GM10266 (cell line): ENCODE measurements around the gene ERF.
"Not testable (repeated sequence)": the region's sequence is repeated elsewhere in the genome, so short reads cannot be mapped to it uniquely, and the experiment has no call there.

ENCODE experiments used
- DNase-seq: peaks from one replicate; pipeline ENCODE4 v3.0.0; 2012; ENCODE audit errors: extremely low spot score
- TF ChIP-seq, protein P1 (sequence below): IDR thresholded peaks from 2 replicates; pipeline ENCODE4 v1.5.1; 2012; ENCODE audit warnings: mild to moderate bottlenecking, low read depth; ENCODE audit not compliant: control insufficient read depth, insufficient read depth; ENCODE audit errors: missing control alignments

Gene ERF

DNA sequence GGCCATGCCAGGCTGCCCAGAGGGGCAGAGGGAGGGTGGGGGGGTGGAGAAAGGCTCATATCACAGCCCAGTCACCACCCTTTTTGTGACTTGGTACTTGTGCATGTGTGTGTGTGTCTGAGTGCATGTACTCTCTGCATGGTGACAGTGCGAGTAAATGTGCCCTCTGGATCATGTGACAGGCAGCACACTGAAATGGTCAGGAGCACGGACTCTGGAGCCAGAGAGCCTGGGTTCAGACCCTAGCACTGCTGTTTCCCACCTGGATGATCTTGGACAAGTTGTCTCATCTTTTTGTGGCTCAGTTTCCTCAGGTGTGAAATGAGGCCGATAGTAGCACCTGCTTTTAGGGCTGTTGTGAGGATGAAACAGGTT is 16.1 kb upstream of the ERF start:
- TF ChIP-seq, protein P1, sequence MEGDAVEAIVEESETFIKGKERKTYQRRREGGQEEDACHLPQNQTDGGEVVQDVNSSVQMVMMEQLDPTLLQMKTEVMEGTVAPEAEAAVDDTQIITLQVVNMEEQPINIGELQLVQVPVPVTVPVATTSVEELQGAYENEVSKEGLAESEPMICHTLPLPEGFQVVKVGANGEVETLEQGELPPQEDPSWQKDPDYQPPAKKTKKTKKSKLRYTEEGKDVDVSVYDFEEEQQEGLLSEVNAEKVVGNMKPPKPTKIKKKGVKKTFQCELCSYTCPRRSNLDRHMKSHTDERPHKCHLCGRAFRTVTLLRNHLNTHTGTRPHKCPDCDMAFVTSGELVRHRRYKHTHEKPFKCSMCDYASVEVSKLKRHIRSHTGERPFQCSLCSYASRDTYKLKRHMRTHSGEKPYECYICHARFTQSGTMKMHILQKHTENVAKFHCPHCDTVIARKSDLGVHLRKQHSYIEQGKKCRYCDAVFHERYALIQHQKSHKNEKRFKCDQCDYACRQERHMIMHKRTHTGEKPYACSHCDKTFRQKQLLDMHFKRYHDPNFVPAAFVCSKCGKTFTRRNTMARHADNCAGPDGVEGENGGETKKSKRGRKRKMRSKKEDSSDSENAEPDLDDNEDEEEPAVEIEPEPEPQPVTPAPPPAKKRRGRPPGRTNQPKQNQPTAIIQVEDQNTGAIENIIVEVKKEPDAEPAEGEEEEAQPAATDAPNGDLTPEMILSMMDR: no peak
- no peak for DNase-seq

DNA sequence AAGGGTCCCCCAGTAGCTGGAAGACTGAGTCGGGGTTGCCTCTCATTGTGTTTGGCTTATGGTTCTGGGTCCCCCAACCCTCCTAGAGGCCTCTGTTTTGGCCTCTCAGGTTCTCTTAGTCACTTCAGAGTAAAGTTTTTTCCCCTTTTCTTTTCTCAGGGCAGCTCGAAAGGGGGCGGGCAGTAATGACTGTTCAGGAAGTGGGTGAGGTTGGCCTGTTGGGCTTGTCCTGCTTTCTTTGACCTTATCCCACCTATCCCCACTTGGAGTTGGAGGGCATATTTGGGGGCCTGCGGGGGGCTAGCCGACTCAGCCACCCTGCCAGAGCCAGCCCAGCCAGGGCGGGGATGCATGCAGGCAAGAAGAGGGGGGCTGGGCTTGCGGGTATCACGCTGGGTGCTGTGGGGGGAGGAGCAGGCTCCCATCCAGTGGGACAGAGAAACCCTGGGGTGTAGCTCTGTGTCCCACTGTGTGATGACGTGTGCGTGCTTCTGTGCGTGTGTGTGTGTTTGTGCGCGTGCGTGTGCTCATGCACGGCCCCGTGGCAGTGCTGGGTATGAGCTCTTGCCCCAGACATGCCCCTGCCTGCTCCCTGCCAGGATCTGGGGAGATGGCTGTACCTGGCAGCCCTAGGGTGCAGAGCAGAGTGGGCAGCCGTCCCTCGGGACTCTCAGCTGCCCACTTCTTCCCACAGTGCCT is 15.6 kb upstream of the ERF start:
- TF ChIP-seq, protein P1: no peak
- DNase-seq: peak; percentile 71

DNA sequence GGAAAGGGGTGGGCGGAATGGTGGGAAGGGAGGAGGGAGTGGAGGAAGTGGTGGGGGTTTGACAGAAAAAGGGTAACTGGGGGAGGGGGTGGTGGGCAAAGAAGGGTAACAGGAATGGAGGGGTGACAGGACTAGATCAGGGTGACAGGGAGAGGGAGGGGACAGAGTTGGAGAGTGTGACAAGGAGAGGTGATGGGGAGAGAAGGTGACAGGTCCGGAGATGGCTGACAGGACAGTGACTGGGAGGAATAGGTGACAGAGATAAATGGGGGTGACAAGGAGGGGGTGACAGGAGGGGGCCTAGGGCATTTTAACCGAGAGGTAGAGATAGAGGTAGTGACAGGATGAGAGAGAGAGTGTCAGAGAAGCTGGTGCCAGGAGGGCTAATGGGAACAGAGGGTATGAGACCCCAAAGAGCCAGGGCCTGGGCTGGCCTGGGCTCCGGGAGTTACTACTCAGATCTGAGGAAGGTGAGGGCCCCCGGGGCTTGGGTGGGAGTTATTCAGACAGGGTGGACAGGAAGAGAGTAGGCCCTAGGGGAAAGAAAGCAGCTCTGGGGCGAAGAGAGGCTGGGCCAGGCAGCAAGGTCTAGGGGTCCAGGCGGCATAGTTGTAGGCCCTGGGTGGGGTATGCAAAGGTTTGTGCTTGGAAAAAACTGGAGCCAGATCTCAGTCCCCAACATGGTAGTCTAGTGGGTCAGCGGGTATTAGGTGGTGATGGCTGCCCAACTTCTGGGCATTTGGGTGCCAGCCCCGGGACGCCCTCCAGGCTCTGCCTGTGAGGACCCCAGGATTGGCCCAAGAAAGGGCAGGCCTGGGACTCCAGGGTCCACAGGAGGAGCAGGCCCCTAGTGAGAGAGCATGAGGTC is 14.8 kb upstream of the ERF start:
- no peak for DNase-seq
- TF ChIP-seq, protein P1: no peak

DNA sequence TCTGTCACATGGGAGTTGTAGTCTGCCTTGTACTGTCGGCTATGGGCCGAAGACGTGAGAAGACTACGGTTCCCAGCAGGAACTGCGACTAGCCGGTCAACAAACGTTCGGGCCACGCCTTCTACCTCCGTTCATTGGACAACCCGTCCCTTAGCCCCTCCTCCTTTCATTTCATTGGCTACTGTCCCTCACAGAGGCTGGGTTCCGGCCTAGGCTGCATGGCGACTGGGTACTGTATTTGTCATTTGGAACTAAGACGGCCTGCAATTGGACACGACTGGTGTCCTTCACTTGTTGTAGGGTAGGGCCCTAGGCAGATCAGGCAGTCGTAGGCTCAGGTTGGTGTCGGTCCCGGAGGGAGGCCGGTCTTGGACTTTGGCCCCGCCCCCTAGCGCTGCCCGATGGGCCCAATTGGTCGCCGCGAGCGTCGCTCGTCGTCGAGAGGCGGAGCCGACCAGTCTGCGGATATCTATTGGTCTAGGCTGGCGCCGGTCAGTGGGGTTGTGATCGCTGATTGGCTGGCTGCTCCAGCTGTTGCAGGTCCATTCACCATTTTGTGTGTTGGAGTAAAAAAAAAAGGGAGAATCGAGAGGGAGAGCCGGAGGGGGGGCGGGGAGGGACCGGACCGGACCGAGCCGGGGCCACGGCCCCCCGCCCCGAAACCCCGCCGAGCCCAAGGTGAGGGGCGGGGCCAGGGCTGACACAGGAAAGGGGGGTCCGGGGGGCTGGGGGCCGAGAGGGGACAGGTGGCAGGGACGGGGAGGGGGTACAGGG is 14.0 kb upstream of the ERF start, which contains the start of gene CIC:
TSS of gene CIC (plus strand) at position 549 of the 774 bp plus-strand sequence. CDS start 2,532 bp downstream, outside the sequence.
- TF ChIP-seq, protein P1: no peak
- peak; percentile 97 for DNase-seq

DNA sequence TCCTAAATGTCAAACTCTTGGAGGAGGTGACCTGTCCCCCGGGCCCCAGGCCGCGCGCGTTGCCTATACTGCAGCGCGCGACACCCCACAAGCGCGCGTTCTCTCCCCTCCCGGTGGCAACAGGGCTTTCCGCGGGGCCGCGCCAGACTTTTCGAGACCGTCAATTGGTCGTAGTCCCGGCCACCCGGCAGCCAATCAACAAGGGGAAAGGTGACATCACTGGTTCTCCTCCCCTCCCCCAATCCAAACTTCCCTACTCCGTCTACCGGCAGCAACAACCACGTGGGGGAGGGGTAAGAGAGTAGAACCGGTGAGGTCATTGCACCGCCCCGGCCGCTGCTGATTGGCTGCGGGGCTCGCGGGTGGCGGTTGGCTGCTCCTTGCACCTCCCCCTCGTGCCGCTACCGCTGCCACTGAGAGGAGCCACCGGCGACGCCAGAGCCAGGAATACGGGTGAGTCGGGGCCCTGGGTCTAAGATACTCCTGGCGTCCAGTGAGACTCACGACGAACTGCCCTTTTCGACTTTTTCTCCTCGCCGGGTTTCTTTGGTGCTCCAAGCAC is 13.3 kb upstream of the ERF start:
- DNase-seq: peak; percentile 92
- TF ChIP-seq, protein P1: no peak

DNA sequence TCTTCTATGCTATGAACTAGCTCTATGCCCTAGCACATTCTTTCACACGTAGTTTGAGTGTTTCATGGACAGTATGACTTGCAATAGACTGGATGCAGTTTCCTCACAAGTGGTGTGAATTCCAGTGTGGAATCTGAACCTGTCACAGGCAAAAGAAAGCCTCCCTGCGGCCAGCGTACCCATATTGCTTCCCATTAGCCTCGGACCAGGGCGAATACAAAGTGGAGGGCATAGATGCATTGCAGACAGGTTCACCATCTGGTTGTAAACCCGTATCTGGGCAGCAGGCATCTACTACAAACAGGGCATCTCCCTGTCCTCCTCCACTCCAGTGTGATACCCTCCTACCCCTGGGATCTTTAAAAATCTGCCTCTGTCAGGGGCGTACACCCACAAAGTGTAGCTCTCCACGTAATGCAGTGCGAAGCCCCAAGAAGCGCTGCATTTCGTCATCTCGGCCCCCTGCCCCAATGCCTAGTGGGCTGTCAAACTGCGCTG is 12.8 kb upstream of the ERF start:
- TF ChIP-seq, protein P1: no peak
- no peak for DNase-seq

DNA sequence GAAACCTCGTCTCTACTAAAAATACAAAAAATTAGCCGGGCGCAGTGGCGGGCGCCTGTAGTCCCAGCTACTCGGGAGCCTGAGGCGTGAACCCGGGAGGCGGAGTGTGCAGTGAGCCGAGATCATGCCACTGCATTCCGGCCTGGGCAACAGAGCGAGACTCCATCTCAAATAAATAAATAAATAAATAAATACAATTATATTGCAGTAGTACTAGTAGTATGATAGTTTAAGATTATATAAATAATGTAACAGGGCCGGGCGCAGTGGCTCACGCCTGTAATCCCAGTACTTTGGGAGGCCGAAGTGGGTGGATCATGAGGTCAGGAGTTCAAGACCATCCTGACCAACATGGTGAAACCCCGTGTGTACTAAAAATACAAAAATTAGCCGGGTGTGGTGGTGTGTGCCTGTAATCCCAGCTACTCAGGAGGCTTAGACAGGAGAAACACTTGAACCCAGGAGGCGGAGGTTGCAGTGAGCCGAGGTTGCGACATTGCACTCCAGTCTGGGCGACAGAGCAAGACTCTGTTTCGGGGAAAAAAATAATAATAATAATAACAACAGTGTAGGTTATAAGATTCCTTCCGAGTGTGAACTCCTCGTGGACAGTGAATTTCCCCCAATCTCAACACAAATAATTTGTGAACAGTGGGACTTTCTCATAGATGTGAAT is 12.1 kb upstream of the ERF start:
- not testable (repeated sequence) for DNase-seq

DNA sequence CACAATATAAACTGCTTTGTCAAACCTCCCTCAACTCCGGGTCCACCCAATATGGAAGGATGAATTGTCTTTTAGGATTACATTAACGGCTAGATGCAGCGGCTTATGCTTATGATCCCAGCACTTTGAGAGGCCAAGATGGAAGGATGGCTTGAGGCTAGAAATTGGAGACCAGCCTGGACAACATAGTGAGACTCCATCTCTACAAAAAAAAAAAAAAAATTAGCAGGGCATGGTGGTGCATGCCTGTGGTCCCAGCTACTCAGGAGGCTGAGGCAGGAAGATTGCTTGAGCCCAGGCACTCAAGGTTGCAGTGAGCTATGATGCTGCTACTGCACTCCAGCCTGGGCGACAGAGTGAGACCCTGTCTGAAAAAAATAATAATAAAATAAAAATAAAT is 11.2 kb upstream of the ERF start:
- not testable (repeated sequence) for DNase-seq
